ENCODE results near the gene KRTAP9-1.
"Not testable (repeated sequence)": the region's sequence is repeated elsewhere in the genome, so short reads cannot be mapped to it uniquely, and the experiment has no call there.

Gene KRTAP9-1

GRCh38 chr17:41178843-41179616, 10.7 kb upstream of the KRTAP9-1 start:
- DNase-seq (ENCODE audit: low spot score), result no peak

GRCh38 chr17:41184480-41184961, 5.2 kb upstream of the KRTAP9-1 start, which contains the start of gene KRTAP4-1:
KRTAP4-1 (minus strand) TSS chr17:41184911; CDS start chr17:41184854, 57 bp downstream.
- DNase-seq (ENCODE audit: low spot score), result no peak

GRCh38 chr17:41185001-41185400, 4.7 kb upstream of the KRTAP9-1 start:
- no peak for DNase-seq (ENCODE audit: low spot score)

DNA sequence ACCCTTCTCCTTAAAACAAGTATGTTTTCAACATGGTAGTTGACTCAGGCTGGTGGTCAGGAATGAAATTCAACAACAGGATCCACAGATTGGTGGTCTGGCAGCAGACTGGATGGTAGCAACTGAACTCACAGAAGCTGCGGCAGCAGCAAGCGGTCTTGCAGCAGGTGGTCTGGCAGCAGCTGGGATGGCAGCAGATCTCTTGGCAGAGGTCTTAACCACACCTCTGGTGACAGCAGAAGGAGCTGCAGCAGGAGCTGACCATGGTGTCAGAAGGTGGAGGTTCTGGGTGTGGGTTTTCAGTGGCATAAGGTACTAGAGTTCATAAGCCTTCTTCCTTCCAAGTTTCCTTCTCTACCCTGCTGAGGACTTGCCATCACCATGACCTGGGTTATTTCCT, 2.8 kb upstream of the KRTAP9-1 start:
- no peak for DNase-seq (ENCODE audit: low spot score)

GRCh38 chr17:41190328-41190727, 641 bp downstream of the KRTAP9-1 start:
- DNase-seq (ENCODE audit: low spot score), result no peak

GRCh38 chr17:41196068-41196467, 6.4 kb downstream of the KRTAP9-1 start:
- DNase-seq (ENCODE audit: low spot score), result no peak

GRCh38 chr17:41199421-41200078, 9.9 kb downstream of the KRTAP9-1 start:
- no peak for DNase-seq (ENCODE audit: low spot score)

- DNase-seq (ENCODE audit: low spot score), result no peak
Measured at GRCh38 chr17:41211845-41212466, 22.3 kb downstream of the KRTAP9-1 start.

DNA sequence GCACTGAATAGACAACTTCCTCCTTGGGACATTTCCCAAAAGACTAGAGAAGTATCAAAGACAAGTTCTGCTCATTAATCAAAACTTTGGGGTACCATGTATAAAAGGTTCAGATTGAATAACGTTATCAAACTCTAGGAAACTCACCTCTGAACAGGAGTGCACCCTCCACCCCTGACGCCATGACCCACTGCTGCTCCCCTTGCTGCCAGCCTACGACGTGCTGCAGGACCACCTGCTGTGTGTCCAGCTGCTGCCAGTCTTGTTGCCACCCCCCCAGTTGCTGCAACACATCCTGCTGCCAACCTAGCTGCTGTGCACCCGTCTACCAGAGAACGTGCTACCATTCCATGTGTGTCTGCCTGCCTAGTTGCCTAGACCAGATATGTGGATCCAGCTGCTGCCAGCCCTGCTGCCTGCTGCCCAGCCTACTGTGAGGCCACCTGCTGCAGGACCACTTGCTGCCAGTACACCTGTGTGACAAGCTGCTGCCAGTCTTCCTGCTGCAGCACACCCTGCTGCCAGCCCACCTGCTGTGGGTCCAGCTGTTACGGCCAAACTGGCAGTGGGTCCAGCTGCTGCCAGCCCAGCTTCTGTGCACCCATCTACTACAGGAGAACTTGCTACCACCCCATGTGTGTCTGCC, 23.0 kb downstream of the KRTAP9-1 start:
- no peak for DNase-seq (ENCODE audit: low spot score)

DNA sequence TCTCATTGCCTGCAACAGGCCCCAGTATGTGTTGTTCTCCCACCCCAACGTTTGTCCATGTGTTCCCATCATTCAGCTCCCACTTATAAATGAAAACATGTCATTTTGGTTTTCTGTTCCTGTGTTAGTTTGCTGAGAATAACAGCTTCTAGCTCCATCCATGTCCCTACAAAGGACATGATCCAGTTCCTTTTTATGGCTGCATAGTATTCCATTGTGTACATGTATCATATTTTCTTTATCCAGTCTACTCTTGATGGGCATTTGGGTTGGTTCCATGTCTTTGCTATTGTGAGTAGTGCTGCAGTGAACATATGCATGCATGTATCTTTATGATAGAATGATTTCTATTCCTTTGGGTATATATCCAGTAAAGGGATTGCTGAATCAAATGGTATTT, 26.0 kb downstream of the KRTAP9-1 start:
- DNase-seq (ENCODE audit: low spot score), result no peak

DNA sequence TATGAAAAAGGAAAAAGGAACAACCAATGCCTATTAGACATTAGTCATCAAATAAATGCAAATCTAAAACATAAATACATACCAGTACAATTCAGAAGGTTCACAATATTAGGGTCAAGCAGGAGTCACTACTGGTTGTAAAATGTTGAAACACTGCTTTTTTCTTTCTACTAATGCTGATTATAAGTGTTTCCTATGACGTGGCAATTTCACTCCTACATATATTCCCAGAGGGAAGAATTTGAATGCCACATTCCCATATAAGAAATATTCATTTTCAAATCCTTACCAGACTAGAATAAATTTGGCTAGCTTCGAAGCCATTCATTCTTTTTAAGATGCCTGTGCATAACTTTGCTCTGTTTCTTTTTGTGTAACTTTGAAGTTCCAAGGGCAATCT, 34.1 kb downstream of the KRTAP9-1 start:
- no peak for DNase-seq (ENCODE audit: low spot score)

DNA sequence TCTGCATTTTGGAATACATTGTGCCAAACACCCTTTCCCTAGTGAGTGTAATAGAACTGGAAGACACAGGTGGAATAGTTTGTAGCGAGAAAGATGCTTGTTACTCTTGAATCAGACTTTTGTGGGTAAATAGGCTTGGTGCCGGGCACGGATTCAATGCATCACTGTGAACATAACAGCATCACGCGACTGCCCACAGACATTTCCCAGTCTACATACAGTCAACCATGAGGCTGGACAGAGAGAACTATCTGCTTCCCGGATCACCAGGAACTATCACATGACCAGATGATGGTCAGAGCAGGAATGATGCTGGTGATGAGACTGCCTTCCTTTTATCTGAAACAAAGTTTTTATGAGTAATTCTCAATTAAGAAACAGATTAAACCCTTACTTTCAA, 36.4 kb downstream of the KRTAP9-1 start:
- no peak for DNase-seq (ENCODE audit: low spot score)

DNA sequence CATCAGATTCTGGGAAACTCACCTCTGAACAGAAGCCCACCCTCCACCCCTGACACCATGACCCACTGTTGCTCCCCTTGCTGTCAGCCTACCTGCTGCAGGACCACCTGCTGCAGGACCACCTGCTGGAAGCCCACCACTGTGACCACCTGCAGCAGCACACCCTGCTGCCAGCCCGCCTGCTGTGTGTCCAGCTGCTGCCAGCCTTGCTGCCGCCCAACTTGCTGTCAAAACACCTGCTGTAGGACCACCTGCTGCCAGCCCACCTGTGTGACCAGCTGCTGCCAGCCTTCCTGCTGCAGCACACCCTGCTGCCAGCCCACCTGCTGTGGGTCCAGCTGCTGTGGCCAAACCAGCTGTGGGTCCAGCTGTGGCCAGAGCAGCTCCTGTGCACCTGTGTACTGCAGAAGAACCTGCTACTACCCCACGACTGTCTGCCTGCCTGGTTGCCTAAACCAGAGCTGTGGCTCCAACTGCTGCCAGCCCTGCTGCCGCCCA, 37.0 kb downstream of the KRTAP9-1 start, which contains the start of gene KRTAP9-2:
TSS of gene KRTAP9-2 (plus strand) at position 51 of the 498 bp plus-strand sequence. CDS start at position 58, 7 bp downstream.
- not testable (repeated sequence) for DNase-seq (ENCODE audit: low spot score)

DNA sequence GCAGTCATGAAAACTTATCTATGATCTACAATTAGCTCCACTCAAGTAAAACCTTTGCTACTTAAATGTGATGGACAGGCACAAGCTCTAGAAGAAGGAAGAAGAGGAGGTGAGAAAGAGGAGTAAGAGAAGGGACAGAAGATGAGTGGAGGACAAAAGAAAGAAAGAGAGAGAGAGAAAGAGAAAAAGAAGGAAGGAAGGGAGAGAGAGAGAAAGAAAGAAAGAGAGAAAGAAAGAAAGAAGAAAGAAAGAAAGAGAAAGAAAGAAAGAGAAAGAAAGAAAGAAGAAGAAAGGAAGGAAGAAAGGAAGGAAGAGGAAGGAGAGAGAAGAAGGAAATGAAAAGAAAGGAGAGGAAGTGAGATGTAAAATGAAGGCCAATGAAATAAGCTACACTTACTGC, 40.4 kb downstream of the KRTAP9-1 start:
- DNase-seq (ENCODE audit: low spot score), result no peak

DNA sequence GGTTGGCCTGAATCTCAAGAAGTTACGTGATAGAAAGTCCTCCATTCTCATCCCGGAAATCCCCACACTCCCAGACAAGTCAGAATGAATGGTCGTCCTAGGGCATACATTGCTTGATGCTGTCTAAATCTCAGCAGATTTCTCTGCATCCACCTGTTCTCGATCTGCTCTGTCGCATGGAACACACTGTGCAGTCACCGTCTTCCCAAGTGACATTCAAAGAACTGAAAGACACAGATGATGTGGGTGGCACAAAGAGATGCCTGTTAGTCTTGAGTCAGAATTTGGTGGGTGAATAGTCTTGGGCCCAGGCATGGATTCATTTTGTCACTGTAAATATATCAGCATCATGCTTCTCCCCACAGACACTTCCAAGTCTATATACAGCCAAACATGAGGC, 42.0 kb downstream of the KRTAP9-1 start:
- no peak for DNase-seq (ENCODE audit: low spot score)

- DNase-seq (ENCODE audit: low spot score), result not testable (repeated sequence)
Measured at GRCh38 chr17:41232399-41233105, 42.9 kb downstream of the KRTAP9-1 start, which contains the start of gene KRTAP9-3. KRTAP9-3 (plus strand) TSS chr17:41232449; CDS start chr17:41232502, 53 bp downstream.

DNA sequence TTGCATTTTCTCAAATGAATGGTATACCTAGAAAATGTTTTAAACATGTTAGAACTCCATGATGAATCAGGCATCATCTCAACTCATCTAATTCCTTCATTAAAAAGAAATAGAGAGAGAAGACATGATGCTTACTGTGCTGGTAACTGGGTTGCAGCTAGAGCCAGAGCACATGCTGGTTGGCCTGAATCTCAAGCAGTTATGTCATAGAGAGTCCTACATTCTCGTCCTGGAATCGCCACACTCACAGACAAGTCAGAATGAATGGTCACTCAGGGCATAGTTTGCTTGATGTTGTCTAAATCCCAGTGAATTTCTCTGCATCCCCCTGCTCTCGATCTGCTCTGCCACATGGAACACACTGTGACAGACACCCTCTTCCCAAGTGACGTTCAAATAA, 47.4 kb downstream of the KRTAP9-1 start:
- DNase-seq (ENCODE audit: low spot score), result not testable (repeated sequence)

DNA sequence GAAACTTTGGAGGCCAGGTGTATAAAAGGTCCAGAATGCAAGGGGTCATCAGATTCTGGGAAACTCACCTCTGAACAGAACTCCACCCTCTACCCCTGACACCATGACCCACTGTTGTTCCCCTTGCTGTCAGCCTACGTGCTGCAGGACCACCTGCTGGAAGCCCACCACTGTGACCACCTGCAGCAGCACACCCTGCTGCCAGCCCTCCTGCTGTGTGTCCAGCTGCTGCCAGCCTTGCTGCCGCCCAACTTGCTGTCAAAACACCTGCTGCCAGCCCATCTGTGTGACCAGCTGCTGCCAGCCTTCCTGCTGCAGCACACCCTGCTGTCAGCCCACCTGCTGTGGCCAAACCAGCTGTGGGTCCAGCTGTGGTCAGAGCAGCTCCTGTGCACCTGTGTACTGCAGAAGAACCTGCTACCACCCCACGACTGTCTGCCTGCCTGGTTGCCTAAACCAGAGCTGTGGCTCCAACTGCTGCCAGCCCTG, 48.3 kb downstream of the KRTAP9-1 start, which contains the start of gene KRTAP9-8:
TSS of gene KRTAP9-8 (plus strand) at position 51 of the 489 bp plus-strand sequence. CDS start at position 104, 53 bp downstream.
- DNase-seq (ENCODE audit: low spot score), result not testable (repeated sequence)

All from hepatic stellate cell (primary cell).